Liver (tissue), 9 donors: ENCODE data around the gene RALGPS1. TPM values are rescaled to one million over a fixed set of nuclear protein-coding genes. Genes with fewer than 3 reads are reported as not detected.

Experiments used
- DNase-seq: peaks from one replicate; pipeline ENCODE4 v3.0.0-alpha.2; 2017; ENCODE audit warnings: low spot score
- H3K27ac ChIP-seq, 2 donors: one replicate each; pipeline ENCODE4 v1.7.0; 2013; ENCODE audit warnings: inconsistent platforms in 2 of 2, low read length in 2 of 2, control low read depth in 1 of 2, low read depth in 1 of 2, mild to moderate bottlenecking in 1 of 2
- H3K27me3 ChIP-seq, 4 donors: one replicate each; pipeline versions ENCODE4 v1.6.1 to v1.7.0; 2013; ENCODE audit warnings: low read length in 3 of 4, inconsistent platforms in 1 of 4, mild to moderate bottlenecking in 1 of 4, moderate library complexity in 1 of 4; ENCODE audit not compliant: control insufficient read depth in 4 of 4, insufficient read depth in 4 of 4
- H3K36me3 ChIP-seq, 4 donors: one replicate each; pipeline versions ENCODE4 v1.6.1 to v1.7.0; 2013; ENCODE audit warnings: low read length in 3 of 4, mild to moderate bottlenecking in 3 of 4, low read depth in 1 of 4, moderate library complexity in 1 of 4; ENCODE audit not compliant: control insufficient read depth in 4 of 4, insufficient read depth in 3 of 4
- H3K4me1 ChIP-seq, 4 donors: one replicate each; pipeline versions ENCODE4 v1.6.1 to v1.7.0; 2013; ENCODE audit warnings: low read length in 3 of 4, mild to moderate bottlenecking in 3 of 4, moderate library complexity in 1 of 4; ENCODE audit not compliant: control insufficient read depth in 4 of 4, insufficient read depth in 4 of 4
- H3K4me3 ChIP-seq, 3 donors: one replicate each; pipeline versions ENCODE4 v1.6.1 to v1.7.0; 2013; ENCODE audit warnings: low read length in 3 of 3, control low read depth in 1 of 3, low read depth in 1 of 3, mild to moderate bottlenecking in 1 of 3
- H3K9ac ChIP-seq, 2 donors: one replicate each; pipeline ENCODE4 v1.7.0; 2013; ENCODE audit warnings: low read length in 2 of 2, mild to moderate bottlenecking in 2 of 2, moderate library complexity in 2 of 2, control low read depth in 1 of 2, low read depth in 1 of 2
- H3K9me3 ChIP-seq, 4 donors: one replicate each; pipeline versions ENCODE4 v1.6.1 to v1.7.0; 2013; ENCODE audit warnings: low read length in 3 of 4; ENCODE audit not compliant: control insufficient read depth in 4 of 4
- EGR1 ChIP-seq, 2 donors: IDR thresholded peaks; 2 replicates each; pipeline ENCODE4 v1.6.1; 2016 to 2018; ENCODE audit warnings: antibody characterized with exemption in 2 of 2, low read depth in 2 of 2
- FOXA2 ChIP-seq: IDR thresholded peaks from 2 replicates; pipeline ENCODE4 v1.6.1; 2016; ENCODE audit warnings: antibody characterized with exemption
- RAD21 ChIP-seq, 2 donors: IDR thresholded peaks; 2 replicates each; pipeline ENCODE4 v1.6.1; 2016; ENCODE audit warnings: antibody characterized with exemption in 2 of 2, mild to moderate bottlenecking in 2 of 2
- SP1 ChIP-seq: IDR thresholded peaks from 2 replicates; pipeline ENCODE4 v1.6.1; 2018; ENCODE audit warnings: antibody characterized with exemption, mild to moderate bottlenecking
- WGBS: extraction: QIAGEN DNeasy Blood & Tissue Kit; methylation state at CpG from one replicate; pipeline ENCODE4 v1.1.7; 2013; 5-methylcytosine and 5-hydroxymethylcytosine counted together
- polyA plus RNA-seq, 2 donors: library from polyadenylated mRNA; stranded (reverse) in 1 of 2; unstranded in 1 of 2; fragments of 200-250 nt in 1 of 2; fragments of >200 nt in 1 of 2; fragmentation: Nextera tagmentation in 1 of 2; extraction: Ambion mirVana in 1 of 2; gene quantifications; one replicate each; pipeline versions ENCODE4 v1.2.1 to v1.2.3, GENCODE V29; 2013 to 2015
- total RNA-seq, 2 donors: library from RNA; depleted of rRNA; stranded (reverse); fragments of >200 nt; gene quantifications; one replicate each; pipeline ENCODE4 v1.2.3, GENCODE V29; 2014
- TF ChIP-seq, protein P1 (sequence below): IDR thresholded peaks from 2 replicates; pipeline ENCODE4 v1.6.1; 2016; ENCODE audit warnings: antibody characterized with exemption
- TF ChIP-seq, protein P2 (sequence below): IDR thresholded peaks from 2 replicates; pipeline ENCODE4 v1.6.1; 2016; ENCODE audit warnings: antibody characterized with exemption
- TF ChIP-seq, protein P3 (sequence below): IDR thresholded peaks from 2 replicates; pipeline ENCODE4 v1.6.1; 2016; ENCODE audit warnings: antibody characterized with exemption, mild to moderate bottlenecking
- TF ChIP-seq, protein P4 (sequence below): IDR thresholded peaks from 2 replicates; pipeline ENCODE4 v1.6.1; 2016; ENCODE audit warnings: antibody characterized with exemption
- TF ChIP-seq, protein P5 (sequence below): fragments of 150-350 bp; IDR thresholded peaks from 2 replicates; pipeline ENCODE4 v1.5.1; 2017; ENCODE audit warnings: improper control_type of control experiment, low read depth, low read length; ENCODE audit not compliant: missing input control
- donor health status: healthy.
- donor health status: healthy.
- donor health status: healthy.
- donor health status: healthy.
- donor health status: healthy.

The RALGPS1 gene
- total and polyA plus RNA-seq, 4 donors = 1.4 to 2.7 (median 2.0) TPM

DNA sequence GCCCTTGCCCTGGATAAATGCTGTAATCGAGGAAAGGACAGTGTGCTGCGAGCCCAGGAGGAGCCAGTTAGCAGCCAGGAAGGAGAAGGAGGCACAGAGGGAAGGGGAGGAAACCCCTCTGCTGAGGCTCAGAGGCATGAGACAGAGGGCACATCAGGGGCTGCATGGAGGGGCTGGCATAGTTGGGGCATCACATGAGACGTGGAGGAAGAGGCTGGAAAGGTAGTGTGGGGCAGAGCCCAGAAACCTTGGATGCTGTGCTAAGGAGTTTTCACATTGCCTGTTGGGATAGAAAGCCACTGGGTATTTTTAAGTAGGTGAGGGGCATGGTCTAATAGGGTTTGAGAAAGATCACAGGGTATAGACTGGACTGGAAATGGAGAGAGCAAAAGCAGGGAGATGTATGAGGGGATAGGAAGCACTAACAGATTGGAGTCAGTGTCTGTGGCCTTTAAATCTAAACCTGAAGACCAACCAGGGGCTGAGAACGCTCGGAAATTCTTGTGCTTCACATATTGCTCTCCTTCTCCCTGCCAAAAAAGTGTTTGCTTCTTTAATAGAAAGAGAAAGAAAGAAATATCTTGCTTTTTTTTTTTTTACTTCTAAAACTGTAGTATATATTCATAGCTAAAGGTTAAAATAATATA lies 240.9 kb downstream of the RALGPS1 start:
- H3K4me3 ChIP-seq = no peak overlapping the region
- no peaks in the 10 kb centered on the region for H3K9me3 ChIP-seq
- DNase-seq = peak; percentile 6
- H3K36me3 ChIP-seq = no peaks in the 10 kb centered on the region
- H3K9ac ChIP-seq = no peak overlapping the region
- TF ChIP-seq, protein P1, sequence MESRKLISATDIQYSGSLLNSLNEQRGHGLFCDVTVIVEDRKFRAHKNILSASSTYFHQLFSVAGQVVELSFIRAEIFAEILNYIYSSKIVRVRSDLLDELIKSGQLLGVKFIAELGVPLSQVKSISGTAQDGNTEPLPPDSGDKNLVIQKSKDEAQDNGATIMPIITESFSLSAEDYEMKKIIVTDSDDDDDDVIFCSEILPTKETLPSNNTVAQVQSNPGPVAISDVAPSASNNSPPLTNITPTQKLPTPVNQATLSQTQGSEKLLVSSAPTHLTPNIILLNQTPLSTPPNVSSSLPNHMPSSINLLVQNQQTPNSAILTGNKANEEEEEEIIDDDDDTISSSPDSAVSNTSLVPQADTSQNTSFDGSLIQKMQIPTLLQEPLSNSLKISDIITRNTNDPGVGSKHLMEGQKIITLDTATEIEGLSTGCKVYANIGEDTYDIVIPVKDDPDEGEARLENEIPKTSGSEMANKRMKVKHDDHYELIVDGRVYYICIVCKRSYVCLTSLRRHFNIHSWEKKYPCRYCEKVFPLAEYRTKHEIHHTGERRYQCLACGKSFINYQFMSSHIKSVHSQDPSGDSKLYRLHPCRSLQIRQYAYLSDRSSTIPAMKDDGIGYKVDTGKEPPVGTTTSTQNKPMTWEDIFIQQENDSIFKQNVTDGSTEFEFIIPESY = no peak
- TF ChIP-seq, protein P2, sequence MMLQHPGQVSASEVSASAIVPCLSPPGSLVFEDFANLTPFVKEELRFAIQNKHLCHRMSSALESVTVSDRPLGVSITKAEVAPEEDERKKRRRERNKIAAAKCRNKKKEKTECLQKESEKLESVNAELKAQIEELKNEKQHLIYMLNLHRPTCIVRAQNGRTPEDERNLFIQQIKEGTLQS = no peak
- TF ChIP-seq EGR1 (IDR thresholded peaks at IDR 0.05; ENCODE audit: low read depth in 2 of 2) = no peak
- TF ChIP-seq, protein P3, sequence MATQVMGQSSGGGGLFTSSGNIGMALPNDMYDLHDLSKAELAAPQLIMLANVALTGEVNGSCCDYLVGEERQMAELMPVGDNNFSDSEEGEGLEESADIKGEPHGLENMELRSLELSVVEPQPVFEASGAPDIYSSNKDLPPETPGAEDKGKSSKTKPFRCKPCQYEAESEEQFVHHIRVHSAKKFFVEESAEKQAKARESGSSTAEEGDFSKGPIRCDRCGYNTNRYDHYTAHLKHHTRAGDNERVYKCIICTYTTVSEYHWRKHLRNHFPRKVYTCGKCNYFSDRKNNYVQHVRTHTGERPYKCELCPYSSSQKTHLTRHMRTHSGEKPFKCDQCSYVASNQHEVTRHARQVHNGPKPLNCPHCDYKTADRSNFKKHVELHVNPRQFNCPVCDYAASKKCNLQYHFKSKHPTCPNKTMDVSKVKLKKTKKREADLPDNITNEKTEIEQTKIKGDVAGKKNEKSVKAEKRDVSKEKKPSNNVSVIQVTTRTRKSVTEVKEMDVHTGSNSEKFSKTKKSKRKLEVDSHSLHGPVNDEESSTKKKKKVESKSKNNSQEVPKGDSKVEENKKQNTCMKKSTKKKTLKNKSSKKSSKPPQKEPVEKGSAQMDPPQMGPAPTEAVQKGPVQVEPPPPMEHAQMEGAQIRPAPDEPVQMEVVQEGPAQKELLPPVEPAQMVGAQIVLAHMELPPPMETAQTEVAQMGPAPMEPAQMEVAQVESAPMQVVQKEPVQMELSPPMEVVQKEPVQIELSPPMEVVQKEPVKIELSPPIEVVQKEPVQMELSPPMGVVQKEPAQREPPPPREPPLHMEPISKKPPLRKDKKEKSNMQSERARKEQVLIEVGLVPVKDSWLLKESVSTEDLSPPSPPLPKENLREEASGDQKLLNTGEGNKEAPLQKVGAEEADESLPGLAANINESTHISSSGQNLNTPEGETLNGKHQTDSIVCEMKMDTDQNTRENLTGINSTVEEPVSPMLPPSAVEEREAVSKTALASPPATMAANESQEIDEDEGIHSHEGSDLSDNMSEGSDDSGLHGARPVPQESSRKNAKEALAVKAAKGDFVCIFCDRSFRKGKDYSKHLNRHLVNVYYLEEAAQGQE = no peak
- no peak for TF ChIP-seq FOXA2
- TF ChIP-seq RAD21 (IDR thresholded peaks at IDR 0.05) = no peak
- no peak for TF ChIP-seq SP1
- TF ChIP-seq, protein P4, sequence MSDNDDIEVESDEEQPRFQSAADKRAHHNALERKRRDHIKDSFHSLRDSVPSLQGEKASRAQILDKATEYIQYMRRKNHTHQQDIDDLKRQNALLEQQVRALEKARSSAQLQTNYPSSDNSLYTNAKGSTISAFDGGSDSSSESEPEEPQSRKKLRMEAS = no peak
- TF ChIP-seq, protein P5, sequence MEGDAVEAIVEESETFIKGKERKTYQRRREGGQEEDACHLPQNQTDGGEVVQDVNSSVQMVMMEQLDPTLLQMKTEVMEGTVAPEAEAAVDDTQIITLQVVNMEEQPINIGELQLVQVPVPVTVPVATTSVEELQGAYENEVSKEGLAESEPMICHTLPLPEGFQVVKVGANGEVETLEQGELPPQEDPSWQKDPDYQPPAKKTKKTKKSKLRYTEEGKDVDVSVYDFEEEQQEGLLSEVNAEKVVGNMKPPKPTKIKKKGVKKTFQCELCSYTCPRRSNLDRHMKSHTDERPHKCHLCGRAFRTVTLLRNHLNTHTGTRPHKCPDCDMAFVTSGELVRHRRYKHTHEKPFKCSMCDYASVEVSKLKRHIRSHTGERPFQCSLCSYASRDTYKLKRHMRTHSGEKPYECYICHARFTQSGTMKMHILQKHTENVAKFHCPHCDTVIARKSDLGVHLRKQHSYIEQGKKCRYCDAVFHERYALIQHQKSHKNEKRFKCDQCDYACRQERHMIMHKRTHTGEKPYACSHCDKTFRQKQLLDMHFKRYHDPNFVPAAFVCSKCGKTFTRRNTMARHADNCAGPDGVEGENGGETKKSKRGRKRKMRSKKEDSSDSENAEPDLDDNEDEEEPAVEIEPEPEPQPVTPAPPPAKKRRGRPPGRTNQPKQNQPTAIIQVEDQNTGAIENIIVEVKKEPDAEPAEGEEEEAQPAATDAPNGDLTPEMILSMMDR = no peak
- H3K4me1 ChIP-seq = peaks cover 0 to 14% (median 7%) of the 10 kb centered on the region in 4 donors
- H3K27me3 ChIP-seq = no peaks in the 10 kb centered on the region
- WGBS = 94% methylated on average over 5 of the region's 5 CpGs
- H3K27ac ChIP-seq = no peak overlapping the region

DNA sequence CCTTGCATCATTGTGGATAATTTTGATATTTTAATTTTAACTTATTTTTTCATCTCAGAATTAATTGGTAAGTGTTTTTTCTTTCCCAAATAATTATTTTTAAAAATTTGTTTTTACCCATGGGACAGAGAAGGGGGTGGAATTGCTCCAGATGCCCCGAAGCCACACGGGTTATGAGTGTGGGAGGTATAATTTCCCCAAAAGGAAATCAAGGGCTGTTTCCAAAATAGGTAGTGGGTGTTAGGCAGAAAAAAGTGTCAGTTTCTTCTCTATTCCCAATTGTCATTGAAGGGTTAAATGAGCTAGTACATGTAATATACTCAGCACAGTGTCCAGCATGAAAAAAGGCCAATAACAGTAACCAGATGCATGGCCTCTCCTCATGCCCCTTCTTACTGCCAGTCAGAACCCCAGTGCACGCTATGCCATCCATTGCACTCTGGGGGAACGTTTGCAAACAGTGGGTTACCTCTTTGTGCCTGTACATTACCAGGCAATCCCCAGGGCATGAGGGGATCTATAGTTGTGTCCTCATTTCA lies 244.3 kb downstream of the RALGPS1 start:
- H3K27ac ChIP-seq = peak overlapping the region; percentile 52 to 59
- no peak overlapping the region for H3K9ac ChIP-seq
- H3K4me3 ChIP-seq = no peak overlapping the region
- TF ChIP-seq, protein P1 = no peak
- TF ChIP-seq, protein P3 = no peak
- no peaks in the 10 kb centered on the region for H3K9me3 ChIP-seq
- WGBS = 78% methylated on average over 4 of the region's 4 CpGs
- no peak for DNase-seq
- H3K4me1 ChIP-seq = peaks cover 0 to 14% (median 7%) of the 10 kb centered on the region in 4 donors
- H3K27me3 ChIP-seq = no peaks in the 10 kb centered on the region
- H3K36me3 ChIP-seq = no peaks in the 10 kb centered on the region
